GM18868 (cell line): Measurements from ENCODE around the gene RBM45.
A peak's percentile ranks its signal among the peaks of the same experiment; 100 is the strongest.
"Not testable (repeated sequence)": the region's sequence is repeated elsewhere in the genome, so short reads cannot be mapped to it uniquely, and the experiment has no call there.

Source experiments
- ATAC-seq: cut with Tn5 transposase; IDR thresholded peaks from one replicate; pipeline ENCODE4 v1.9.1; 2021; ENCODE audit warnings: mild to moderate bottlenecking, moderate library complexity; ENCODE audit not compliant: unreplicated experiment

The RBM45 gene

DNA sequence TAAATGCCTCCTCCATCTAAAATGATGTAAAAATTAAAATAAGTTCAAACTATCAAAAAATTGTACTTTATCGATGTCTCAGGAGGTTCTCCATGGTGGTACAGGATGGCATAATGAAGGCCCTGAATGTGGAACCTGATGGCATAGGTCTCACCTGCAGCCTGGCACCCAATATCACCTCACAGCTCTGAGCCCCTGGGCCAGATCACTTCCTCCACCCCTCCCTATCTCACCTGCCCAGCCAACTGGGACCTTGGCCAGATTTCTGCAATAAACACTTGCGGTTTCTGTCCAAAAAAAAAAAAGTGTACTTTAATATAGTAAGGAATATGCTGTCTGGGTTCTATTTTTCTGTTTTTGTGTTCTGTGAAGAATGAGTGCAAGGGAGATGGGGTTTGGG, 6.7 kb upstream of the RBM45 start:
- ATAC-seq: no peak

GRCh38 chr2:178106053-178106452, 6.2 kb upstream of the RBM45 start:
- ATAC-seq: no peak

DNA sequence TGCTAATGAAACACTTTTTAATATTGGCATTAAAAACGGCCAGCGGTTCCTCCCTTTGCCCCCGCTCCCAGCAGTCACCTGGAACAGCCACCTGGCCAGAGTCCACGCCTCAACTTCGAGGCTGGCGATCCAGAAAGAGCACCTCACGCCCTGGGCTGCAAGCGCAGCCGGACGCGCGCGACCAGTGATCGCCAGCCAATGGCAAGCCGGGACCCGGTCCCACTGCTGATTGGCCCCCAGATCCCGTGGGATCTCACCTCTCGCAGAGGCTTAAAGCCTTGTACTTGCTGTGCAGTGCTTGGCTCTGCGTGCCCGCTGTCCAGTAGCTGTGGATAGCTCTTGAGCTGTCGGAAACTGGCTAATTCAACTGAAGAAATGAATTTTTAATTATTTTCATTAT, 4.1 kb upstream of the RBM45 start:
- no peak for ATAC-seq

GRCh38 chr2:178109813-178110212, 2.4 kb upstream of the RBM45 start:
- ATAC-seq: no peak

GRCh38 chr2:178110681-178111080, 1.6 kb upstream of the RBM45 start:
- no peak for ATAC-seq

GRCh38 chr2:178111743-178112142, 494 bp upstream of the RBM45 start:
- peak; percentile 0 for ATAC-seq

GRCh38 chr2:178114462-178114861, 2.2 kb downstream of the RBM45 start:
- peak; percentile 36 for ATAC-seq

GRCh38 chr2:178115271-178115670, 3.0 kb downstream of the RBM45 start:
- ATAC-seq: no peak

DNA sequence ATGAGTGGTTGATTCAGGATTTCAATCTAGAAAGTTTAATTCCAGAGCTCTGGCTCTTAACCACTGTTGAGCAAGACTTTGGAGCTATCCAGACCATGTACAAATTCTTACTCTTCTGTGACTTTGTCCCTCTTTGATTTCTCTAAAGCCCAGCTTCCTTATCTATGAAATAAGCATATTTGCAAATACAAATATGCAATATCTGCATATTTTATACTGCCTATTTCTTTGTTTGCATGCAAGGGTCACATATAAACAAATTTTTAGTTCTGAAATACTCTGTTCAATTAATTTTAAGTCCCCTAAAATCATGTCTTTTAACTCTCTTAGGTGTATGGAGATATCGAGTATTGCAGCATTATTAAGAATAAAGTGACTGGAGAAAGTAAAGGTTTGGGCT, 5.5 kb downstream of the RBM45 start:
- no peak for ATAC-seq

GRCh38 chr2:178119179-178119922, 7.1 kb downstream of the RBM45 start:
- no peak for ATAC-seq

- ATAC-seq: no peak
Measured at GRCh38 chr2:178123163-178123562, 10.9 kb downstream of the RBM45 start.

DNA sequence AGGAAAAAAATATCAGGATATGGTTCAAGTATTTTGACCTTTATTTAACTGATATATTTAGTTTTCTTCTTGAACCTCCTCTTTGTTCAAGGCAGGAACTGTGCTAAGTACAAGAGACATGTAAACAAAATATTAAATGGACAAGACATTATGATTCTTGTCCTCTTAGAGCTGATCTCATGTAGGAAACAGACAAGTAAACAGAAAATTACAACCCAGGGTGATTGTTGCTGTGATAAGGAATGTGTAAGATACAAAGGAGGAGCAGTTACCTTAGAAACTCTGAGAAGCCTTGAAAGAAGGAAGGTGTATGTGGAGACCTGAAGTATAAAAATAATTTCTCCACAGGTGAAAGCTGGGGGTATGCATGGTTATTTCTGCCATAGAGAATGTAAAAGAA, 12.9 kb downstream of the RBM45 start:
- ATAC-seq: no peak

GRCh38 chr2:178125862-178126261, 13.6 kb downstream of the RBM45 start:
- no peak for ATAC-seq

DNA sequence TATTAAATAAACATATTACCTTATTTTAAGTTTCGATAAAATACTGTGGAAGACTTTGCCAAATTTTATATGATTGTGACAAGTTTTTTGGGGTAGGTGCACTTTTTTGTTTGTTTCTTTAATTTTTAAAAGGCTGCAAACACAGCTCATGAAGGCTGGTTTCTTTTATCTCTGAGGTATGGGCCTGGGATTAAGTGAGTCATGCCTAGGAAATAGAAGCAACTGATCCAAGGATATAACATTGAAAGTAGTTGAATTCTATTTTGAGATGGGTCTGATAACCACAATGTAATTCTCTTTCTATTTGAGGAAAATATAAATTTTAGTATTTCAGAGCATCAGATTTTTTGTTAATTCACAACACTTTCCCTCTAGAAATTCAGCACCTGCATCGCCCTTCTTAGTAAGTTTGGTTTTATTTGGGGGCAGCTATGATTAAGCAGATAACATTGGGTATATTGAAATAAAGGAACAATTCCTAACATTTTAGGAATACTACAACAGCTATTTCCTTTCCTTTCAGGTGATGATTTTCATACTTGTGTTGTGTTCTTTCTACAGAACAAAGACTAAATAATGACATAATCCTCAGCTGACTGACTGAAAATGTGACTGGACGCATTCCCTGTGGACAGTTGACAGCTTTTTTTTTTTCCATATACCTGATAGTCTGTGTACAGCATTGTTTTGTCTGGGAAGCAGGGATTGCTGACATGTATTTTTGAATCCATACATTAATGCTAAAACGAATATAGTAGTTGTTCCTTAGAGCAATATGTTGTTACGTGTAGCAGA, 16.8 kb downstream of the RBM45 start:
- no peak for ATAC-seq

DNA sequence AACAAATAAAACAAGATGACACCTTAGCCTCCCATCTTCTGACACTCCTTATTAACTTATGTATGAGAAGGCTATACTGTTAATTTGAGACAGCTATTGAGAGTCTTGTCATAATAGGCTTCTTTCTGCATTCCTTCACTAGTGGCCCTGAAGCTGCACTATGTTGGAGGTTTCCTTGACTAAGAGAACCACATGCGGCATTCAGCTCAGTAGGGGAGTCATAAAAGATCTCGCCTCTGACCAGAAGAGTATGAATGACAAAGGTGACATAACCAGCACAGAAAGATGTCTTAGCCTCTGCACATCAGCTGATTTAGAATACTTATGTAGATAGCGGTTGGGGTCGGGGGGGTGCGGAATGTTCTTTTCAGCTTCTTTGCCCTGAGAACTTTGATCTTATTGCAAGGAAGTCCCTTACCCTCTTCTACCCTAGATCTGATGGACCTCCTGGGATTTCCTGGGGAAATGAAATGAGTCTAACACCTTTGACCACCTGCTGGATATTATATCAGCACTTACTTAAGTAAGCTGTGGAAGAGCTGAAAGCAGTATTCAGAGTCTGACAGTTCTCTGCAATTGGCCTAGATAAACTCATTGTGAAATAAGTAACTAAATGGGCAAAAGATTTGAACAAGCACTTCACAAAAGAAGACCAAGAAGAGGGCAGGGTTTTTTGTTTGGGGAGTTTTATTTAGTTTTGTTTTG, 24.2 kb downstream of the RBM45 start:
- no peak for ATAC-seq

GRCh38 chr2:178142274-178143065, 30.2 kb downstream of the RBM45 start:
- ATAC-seq: peak; percentile 72

DNA sequence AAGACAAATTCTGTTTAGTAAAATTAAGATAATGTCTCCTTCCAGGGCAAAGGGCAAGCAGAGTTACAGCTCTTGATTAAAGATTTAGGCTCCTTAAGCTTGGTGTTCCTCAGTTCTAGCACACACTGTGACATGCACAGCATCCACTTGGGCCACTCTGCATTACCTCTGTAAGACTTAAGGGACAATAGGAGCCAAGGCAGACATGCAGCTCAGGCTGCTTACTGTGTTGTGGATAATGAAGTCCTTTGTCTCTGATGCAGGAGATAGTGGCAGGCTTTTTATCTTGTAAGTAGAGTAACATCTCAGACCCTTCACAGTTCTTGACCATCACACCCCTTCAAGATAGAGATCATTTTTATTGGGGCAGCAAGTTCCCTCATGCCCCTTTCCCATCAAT, 31.2 kb downstream of the RBM45 start:
- no peak for ATAC-seq

GRCh38 chr2:178152033-178152432, 39.8 kb downstream of the RBM45 start:
- no peak for ATAC-seq

DNA sequence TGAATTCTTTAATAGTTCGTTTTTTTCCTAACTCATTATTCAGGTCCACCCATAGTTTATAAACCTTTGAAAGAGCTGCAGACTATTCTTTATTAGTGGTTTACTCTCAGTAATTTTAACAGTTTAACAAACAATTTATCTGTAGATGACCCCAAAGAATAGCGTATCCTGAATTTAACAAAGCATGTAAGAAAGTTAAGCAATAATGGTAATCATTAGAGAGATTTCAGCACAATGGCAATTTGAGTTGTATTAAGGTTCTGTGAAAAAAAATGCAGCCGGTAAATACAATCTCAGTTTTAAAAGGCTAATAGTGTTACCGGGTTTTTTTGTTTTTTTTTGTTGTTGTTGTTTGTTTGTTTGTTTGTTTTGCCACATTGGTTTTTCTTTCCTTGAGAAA, 40.3 kb downstream of the RBM45 start:
- ATAC-seq: no peak

DNA sequence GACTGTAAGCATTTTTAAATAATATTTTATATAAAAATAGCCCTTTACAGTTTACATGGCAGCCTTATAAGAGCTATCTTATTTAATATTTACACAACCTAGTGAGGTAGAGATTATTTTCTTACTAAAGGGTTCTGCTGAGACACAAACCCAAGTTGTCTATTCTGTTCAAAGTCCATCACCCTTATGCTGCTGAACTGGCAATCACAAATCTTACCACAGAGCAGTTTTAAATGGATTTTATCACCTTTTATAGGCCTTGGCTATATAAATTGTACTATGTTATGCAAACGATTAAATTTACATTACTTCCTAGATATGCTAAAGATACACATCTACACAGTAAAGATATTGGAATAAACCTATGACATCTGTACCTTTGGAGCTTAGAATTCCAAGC, 40.7 kb downstream of the RBM45 start:
- no peak for ATAC-seq

DNA sequence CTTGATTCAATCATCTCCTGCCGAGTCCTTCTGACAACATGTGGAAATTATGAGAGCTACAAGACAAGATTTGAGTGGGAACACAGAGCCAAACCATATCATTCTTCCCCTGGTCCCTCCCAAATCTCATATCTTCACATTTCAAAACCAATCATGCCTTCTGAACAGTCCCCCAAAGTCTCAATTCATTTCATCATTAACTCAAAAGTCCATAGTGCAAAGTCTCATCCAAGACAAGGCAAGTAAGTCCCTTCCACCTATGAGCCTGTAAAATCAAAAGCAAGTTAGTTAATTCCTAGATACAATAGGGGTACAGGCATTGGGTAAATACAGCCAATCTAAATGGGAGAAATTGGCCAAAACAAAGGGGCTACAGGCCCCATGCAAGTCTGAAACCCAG, 41.6 kb downstream of the RBM45 start:
- ATAC-seq: not testable (repeated sequence)
